HK-2 (cell line): ENCODE measurements around the gene TAS2R13.

Experiments
- DNase-seq: peaks from one replicate; pipeline ENCODE4 v3.0.0-alpha.2; 2018; ENCODE audit not compliant: unreplicated experiment

The TAS2R13 gene, protein sequence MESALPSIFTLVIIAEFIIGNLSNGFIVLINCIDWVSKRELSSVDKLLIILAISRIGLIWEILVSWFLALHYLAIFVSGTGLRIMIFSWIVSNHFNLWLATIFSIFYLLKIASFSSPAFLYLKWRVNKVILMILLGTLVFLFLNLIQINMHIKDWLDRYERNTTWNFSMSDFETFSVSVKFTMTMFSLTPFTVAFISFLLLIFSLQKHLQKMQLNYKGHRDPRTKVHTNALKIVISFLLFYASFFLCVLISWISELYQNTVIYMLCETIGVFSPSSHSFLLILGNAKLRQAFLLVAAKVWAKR

GRCh38 chr12:10909462-10909861 is at the start of gene TAS2R13:
TSS of gene TAS2R13 (minus strand) at chr12:10909562. CDS start at chr12:10909298, 264 bp downstream.
- no peak for DNase-seq

DNA sequence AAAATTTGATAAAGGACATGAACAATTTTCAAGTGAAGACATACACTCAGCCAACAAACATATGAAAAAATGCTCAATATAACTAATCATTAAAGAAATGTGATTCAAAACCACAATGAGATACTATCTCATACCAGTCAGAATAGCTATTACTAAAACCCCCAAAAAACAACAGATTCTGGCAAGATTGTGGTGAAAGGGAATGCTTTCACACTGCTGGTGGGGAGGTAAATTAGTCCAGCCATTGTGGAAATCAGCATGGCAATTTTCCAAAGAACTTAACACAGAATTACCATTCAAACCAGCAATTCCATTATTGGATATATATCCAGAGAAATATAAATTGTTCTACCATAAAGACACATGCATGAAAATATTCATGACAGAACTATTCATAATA is 48.4 kb upstream of the TAS2R13 start:
- no peak for DNase-seq

DNA sequence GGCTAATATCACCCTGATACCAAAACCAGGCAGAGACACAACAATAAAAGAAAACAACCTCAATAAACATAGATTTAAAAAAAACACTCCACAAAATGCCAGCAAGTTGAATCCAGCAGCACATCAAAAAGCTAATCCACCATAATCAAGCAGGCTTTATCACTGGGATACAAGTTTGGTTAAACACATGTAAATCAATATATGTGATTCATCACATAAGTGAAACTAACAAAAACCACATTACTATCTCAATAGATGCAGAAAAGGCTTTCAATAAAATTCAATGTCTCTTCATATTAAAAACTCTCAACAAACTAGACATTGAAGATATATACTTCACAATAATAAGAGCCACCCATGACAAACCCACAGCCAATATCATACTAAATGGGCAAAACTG is 46.7 kb upstream of the TAS2R13 start:
- no peak for DNase-seq

- no peak for DNase-seq
Measured at GRCh38 chr12:10952645-10953044, 43.3 kb upstream of the TAS2R13 start.

DNA sequence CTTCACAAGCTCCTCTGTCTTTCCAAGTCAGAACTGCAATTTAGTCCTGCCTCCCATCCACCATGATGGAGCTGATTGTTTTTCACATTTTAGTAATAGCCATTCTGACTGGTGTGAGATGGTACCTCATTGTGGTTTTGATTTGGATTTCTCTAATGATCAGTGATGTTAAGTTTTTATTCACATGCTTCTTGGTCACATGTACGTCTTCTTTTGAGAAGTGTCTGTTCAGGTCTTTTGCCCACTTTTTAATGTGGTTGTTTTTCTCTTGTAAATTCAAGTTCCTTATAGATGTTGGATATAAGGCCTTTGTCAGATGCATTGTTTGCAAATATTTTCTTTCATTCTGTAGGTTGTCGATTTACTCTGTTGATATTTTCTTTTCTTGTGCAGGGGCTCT is 33.8 kb upstream of the TAS2R13 start:
- DNase-seq = no peak

GRCh38 chr12:10941916-10942607 is 32.7 kb upstream of the TAS2R13 start:
- DNase-seq = peak; percentile 72

- no peak for DNase-seq
Measured at GRCh38 chr12:10941369-10941768, 32.0 kb upstream of the TAS2R13 start.

- DNase-seq = peak; percentile 5
Measured at GRCh38 chr12:10940389-10940788, 31.0 kb upstream of the TAS2R13 start.

DNA sequence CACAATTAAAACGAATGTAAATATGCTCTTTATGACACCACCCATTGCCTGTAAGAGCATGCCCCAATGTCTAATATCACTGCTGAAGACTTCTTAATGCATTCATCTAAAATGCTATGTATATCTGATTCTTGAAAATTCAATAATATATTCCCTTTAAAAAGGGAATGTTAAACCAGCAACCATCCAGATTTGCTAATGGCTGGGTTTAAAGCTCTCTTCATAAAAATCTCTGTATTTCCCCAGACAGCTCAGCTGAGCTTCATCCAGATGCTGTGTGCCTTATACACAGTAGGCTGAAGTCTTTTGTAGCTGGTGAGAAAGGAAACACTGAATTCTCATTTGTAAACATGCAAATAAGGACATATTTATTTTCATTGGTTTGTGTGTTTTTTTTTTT is 29.8 kb upstream of the TAS2R13 start, which contains the start of gene TAS2R14:
Gene TAS2R14 (minus strand): TSS at position 101 of the 400 bp plus-strand sequence. CDS start 56 bp downstream, at position 45.
- DNase-seq = no peak

DNA sequence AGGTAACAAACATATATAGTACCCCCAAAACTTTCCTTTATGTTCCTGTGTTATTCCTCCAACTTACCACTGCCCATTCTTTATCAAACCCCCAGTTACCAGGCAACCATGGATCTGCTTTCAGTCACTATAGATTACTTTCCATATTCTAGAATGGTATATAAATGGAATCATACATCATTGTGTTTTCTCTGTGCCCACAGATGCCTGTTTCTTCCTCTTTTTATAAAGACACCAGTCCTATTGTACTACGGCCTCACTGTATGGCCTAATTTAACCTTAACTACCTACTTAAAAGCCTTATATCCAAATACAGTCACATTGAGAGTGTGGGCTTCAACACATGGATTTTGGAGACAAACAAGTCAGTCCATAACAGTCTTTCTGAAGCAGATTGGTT is 27.1 kb upstream of the TAS2R13 start:
- DNase-seq = no peak

DNA sequence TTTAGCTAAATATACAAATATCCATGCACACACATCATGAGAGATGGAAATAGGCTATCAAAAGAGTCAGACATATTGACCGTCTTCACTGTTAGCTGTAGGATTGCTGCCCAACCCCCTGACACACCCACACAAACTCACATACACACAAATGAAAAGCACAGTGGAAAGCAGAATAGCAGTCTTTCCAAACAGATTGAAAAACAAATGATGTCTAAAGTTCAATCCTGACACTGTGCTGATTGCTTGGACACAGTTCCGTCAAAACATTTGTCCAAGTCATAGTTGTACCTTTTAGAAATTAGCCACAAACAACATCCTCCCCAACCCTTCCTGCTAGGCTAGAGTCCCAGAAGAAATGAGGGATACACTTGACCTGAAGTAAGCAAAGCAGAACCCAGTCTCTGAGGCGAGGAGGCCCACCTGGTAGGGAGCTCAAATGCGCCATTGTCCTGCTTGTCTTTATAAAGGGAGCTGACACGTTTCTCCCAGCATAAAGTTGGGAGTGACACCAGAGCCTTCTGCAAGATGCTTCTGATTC is 19.5 kb upstream of the TAS2R13 start, which contains the start of gene PRH2:
Gene PRH2 (plus strand): TSS at position 491 of the 541 bp plus-strand sequence. CDS start 38 bp downstream, at position 529.
- DNase-seq = no peak

DNA sequence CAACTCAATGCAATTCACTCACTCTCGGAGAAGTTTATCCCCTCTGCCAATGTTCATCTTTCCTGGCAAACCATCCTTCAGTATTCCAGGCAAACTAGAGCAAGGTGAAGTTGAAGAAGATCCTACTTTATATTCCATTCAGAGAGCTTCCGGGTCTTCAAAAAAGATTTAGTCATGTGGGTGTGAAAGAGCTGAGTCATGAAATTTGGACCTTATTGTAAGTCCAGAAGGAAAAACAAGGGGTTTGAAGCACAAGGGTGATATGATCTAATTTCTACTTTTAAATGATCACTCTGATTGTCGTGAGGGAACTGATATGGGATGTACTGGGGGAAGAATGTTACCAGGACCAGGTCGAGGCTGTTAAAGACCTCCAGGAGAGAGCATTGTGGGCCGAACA is 16.9 kb upstream of the TAS2R13 start:
- no peak for DNase-seq

- DNase-seq = no peak
Measured at GRCh38 chr12:10919809-10920208, 10.4 kb upstream of the TAS2R13 start.

DNA sequence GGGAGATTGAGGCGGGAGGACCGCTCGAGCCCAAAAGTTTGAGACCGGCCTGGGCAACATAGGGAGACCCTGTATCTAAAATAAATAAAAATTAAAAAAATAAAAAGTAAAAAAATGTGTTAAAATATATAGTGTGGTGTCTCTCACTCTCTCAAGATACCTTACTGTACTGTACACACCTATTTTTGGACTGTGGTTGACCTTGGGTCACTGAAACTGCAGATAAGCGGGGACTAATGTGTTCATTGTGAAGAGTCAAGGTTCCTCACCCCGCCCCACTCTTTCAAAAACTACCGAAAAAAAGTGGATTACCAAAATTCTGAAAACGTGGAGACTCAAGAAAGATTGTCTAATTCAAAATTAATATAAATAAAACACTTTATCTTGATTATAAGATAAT is 1.0 kb upstream of the TAS2R13 start:
- no peak for DNase-seq

DNA sequence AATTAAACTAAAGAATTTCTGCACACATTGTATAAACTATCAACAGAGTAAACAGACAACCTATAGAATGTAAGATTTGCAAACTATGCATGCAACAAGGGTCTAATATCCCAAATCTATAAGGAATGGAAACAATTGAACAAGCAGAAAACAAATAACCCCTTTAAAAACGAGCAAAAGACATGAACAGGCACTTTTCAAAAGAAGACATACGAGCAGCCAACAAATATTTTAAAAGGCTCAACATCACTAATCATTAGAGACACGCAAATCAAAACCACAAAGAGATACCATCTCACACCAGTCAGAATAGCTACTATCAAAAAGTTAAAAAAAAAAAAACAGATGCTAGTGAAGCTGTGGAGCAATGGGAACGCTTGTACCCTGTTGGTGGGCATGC is 4.7 kb downstream of the TAS2R13 start:
- DNase-seq = no peak

- DNase-seq = no peak
Measured at GRCh38 chr12:10901427-10901826, 7.9 kb downstream of the TAS2R13 start.

- no peak for DNase-seq
Measured at GRCh38 chr12:10900972-10901371, 8.4 kb downstream of the TAS2R13 start.

DNA sequence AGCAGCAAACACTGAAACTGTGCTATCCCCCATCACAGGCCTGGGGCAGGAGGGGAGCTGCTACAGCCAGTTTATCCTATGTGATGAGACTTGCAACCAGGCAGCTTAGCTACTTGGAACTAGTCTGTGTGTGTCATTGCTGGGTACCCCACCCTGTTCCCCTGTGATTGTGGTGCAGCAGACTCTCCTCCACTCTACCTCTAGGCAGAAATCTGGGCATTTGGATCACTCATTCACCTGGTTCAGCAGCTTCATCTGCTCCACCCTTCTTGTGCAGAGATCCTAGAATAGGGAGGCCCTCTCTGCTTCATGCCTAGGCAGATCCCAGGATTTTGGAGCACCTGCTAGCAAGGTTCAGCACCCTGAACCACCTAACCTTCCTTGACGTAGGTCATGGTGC is 8.8 kb downstream of the TAS2R13 start:
- DNase-seq = no peak

DNA sequence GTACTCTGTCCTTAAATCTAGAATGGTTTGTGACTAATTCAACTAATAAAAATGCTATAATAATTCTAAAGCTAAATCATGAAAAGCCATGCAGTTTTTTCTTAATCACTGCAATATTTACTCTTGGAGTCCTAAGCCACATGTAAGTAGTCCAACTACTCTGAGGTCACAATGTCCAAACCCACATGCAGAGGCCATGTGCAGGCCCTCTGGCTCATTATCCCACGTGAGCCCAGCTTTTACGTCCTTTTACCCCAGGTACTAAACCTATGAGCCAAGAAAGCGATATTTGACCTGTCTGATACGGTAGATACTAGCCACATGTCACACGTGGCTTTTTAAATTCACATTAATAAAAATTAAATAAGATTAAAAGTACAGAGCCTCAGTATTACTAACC is 12.5 kb downstream of the TAS2R13 start:
- DNase-seq = no peak

GRCh38 chr12:10891937-10892336 is 17.4 kb downstream of the TAS2R13 start:
- no peak for DNase-seq

- no peak for DNase-seq
Measured at GRCh38 chr12:10889226-10889625, 20.1 kb downstream of the TAS2R13 start.

DNA sequence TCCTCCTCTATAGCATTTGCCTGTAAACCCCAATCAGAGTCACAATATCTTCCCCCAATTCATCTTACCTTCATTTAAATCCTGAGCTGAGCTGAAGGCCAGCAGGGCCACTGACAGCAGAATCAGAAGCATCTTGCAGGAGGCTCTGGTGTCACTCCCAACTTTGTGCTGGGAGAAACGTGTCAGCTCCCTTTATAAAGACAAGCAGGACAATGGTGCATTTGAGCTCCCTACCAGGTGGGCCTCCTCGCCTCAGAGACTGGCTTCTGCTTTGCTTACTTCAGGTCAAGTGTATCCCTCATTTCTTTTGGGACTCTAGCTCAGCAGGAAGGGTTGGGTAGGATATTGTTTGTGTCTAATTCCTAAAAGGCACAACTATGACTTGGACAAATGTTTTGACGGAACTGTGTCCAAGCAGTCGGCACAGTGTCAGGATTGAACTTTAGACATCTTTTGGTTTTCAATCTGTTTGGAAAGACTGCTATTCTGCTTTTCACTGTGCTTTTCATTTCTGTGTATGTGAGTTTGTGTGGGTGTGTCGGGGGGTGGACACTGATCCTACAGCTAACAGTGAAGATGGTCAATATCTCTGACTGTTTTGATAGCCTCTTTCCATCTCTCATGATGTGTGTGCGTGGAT is 25.2 kb downstream of the TAS2R13 start, which contains the start of gene PRH1:
Gene PRH1 (minus strand): TSS at position 170 of the 640 bp plus-strand sequence. CDS start 38 bp downstream, at position 132.
- no peak for DNase-seq
